NCI-H1092 (cell line): ENCODE results near the gene ZNF837.
"Not testable (repeated sequence)": the region's sequence is repeated elsewhere in the genome, so short reads cannot be mapped to it uniquely, and the experiment has no call there.

Experiments used
- DNase-seq: peaks from one replicate; lab custom pipeline; 2025; lab: John Stamatoyannopoulos, UW

ZNF837 gene

DNA sequence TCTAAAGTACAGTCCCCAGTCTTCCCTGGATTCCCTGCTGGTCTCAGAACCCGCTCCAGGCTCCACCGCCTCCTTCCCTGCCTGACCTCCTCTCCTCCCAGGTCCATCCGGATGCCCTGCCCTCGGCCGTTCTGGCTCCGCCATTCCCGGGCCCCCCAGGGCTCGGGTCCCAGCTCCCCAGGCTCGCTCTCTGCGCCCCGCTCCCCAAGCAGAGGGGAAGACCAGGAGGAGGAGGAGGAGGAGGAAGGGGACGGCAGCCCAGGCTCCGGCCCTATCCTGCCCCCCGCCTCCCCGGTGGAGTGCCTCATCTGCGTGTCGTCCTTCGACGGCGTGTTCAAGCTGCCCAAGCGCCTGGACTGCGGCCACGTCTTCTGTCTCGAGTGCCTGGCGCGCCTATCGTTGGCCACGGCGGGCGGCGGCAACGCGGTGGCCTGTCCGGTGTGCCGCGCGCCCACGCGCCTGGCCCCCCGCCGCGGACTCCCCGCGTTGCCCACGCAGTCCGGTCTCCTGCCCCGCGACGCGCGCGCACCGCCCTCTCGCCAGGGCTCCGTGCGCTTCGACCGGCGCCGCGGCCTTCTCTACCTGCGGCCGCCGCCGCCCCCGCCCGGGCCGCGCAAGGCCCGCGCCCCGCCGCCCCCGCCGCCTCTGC lies 15.3 kb upstream of the ZNF837 start:
- no peak for DNase-seq

GRCh38 chr19:58395220-58395978 lies 14.6 kb upstream of the ZNF837 start, which contains the start of gene RNF225:
RNF225 (plus strand) TSS chr19:58395656; CDS start chr19:58396090, 434 bp downstream.
- no peak for DNase-seq

GRCh38 chr19:58394821-58395219 lies 14.0 kb upstream of the ZNF837 start:
- DNase-seq = no peak

GRCh38 chr19:58393725-58394033 lies 12.8 kb upstream of the ZNF837 start:
- no peak for DNase-seq

DNA sequence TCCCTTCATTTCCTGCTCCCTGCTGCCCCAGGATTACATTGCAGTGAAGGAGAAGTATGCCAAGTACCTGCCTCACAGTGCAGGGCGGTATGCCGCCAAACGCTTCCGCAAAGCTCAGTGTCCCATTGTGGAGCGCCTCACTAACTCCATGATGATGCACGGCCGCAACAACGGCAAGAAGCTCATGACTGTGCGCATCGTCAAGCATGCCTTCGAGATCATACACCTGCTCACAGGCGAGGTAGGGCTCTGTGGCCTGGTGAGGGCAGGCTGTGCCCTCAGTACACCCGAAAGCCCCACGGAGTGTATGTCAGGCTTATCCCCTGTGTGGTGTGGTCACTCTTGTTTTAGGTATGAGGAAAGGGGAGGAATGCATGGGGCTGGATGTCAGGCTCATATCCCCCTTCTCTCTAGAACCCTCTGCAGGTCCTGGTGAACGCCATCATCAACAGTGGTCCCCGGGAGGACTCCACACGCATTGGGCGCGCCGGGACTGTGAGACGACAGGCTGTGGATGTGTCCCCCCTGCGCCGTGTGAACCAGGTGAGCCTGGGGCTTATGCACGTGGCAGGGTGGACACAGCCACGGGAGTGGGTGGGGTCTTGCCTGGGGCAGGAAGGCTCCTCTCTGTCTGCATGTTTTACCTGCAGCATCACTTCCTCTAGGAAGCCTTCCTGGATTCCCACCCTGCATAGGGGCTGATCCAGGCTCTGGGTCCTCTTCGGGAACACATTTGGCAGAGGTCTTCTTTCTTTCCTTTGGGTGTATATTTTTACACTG lies 12.3 kb upstream of the ZNF837 start:
- no peak for DNase-seq

- DNase-seq = no peak
Observed at GRCh38 chr19:58388175-58388526, 7.3 kb upstream of the ZNF837 start.

DNA sequence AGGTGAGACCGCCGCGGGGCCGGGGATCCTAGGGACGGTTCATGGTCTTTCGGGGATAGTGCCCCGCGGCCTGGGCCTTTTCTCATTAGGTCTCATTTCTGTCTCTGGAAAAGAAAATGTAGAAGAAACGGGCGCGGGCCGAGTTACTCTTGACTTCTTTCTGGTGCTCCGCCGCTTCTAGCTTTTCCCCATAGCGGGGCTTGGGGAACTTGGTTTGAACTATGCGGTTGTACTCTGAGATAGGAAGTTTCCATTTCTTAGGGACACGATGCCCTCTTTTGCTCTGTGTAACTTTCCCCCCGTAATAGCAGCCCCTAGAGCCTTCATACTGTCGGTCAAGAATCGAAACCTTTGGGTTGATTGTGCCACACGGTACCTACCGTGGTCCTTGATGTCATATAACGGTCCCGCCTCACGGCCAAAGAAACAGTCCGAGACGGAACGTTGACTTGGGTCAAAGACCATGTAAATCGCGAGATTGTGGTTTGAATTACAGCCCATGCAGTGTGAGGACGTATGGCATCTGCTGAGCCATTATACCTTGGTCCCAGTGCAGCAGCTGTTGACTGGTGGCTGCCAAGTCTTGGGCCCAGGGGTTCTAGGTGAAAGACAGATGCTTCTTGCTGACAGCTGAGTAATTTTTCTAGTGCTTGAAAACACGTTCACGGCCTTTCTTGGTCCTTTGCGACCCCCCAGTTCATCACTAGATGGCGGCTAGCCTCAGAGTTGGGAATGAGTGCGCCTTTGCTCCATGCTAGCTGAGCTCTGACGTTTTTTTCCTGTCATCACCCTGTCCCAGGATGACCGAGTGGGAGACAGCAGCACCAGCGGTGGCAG lies 6.7 kb upstream of the ZNF837 start:
- DNase-seq = no peak

GRCh38 chr19:58386576-58387337 lies 5.9 kb upstream of the ZNF837 start, which contains the start of gene RPS5:
RPS5 (plus strand) TSS chr19:58387269; CDS start chr19:58388138, 869 bp downstream.
- DNase-seq = peak; percentile 95

DNA sequence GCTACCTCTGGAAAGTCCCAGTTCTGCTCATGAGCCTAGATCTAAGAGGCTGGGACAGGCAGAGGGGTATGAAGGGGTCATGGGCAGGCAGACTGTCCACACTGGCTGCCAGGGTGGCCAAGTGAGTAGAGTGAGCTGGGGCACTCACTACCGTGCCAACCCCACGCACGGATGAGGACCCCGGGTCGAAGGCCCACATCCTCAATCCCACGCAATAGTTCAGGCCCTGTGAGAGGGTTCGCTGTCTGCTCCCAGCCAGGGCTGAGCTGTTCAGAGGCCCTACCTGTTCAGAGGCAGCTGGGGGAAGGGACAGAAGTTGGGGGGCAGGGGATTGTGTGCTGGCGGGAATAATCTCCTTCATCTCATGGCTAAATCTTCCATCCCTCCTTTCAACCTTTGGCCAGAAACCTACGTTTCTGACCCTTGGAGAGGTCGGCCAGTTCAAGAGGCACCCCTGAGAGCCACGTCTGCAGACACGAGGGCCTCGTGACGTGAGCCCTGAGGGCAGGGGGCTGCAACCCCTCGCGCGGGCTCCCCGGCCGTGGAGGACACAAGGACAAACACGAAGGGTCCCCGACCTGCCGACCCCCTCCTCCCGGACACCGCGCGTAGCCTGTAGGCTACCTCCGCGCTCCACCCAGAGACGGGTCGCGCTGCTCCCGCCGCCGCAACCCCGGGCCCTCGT lies 5.2 kb upstream of the ZNF837 start:
- DNase-seq = no peak

DNA sequence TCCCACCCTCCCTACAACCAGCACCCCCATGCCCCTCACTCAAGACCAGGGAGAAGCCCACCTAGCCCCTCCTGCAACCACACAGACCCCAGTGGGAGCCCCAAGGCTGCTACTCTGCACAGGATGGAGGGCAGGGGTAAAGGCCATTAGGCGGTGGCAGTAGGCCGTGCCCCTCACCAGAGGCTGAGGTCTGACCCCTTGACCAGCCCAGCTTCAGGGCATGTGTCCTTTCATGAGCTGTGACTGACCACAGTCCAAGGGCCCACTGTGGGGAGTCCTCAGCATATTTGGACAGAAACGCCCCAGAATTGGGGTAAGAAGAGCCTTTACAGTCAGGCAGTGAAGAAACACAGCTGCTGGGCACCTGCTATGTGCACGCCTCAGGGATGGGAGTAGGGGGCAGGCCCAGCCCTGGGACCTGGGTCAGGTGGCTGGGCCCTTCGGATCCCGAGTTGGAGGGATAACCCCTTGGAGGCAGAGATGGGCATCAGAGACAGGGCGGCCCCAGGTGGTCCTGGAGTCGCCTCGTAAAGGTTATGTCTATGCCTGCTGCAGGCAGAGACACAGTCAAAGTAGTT lies 4.6 kb upstream of the ZNF837 start:
- DNase-seq = no peak

DNA sequence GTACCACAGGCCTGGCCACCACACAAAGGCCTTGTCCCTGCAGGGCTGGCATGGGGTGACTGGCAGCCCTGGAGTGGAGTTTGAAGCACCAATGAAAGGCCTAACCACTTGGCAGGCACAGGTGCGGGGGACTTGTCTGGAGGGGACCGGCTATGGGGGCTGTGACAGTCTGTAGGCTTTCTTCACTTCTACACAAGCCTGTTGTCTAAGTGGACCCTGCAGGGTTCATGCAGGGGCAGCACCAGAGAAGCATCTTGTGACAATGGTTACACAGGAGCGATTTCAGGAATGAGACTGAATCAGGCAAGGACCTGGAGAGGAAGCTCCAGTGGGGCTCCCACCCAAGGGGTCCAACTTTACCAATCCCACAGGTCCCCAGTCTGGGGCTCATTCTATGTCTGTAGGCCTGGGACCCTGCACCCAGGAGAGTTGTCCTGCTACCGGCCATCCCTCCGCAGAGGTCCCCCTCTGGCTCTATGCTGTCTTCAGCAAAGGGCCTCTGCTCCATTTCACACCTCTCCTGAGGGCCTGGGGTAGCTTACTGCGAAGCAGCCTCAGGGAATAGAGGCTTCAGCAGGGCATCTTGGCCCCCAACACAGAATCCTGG lies 2.3 kb upstream of the ZNF837 start:
- DNase-seq = no peak

DNA sequence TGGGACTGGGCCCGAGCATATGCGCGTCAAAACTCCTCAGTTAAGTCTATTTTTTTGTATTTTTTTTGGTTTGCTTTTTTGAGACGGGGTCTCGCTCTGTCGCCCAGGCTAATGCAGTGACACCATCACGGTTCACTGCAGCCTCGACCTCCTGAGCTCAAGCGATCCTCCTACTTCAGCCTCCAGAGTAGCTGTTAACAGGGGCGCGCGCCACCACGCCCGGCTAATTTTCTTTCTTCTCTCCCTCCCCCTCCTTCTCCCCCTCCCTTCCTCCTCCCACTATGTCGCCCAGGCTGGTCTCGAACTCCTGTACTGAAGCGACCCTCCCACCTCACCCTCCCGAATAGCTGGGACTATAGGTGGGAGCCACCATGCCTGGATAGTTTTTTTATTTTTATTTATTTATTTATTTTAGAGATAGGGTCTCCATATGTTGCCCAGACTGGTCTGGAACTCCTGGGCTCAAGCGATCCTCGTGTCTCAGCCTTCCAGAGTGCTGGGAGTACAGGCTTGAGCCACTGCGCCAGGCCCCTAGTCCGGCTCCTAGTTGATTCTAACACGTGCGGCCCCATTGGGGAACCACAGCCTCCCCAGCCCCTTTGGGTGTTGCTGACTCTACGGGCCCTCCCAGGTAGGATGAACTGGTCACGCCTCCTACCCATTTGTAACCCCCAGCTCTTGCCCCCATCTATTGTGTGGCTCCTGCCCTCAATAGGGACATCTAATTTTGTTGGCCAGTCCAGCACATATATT lies 806 bp upstream of the ZNF837 start:
- no peak for DNase-seq

DNA sequence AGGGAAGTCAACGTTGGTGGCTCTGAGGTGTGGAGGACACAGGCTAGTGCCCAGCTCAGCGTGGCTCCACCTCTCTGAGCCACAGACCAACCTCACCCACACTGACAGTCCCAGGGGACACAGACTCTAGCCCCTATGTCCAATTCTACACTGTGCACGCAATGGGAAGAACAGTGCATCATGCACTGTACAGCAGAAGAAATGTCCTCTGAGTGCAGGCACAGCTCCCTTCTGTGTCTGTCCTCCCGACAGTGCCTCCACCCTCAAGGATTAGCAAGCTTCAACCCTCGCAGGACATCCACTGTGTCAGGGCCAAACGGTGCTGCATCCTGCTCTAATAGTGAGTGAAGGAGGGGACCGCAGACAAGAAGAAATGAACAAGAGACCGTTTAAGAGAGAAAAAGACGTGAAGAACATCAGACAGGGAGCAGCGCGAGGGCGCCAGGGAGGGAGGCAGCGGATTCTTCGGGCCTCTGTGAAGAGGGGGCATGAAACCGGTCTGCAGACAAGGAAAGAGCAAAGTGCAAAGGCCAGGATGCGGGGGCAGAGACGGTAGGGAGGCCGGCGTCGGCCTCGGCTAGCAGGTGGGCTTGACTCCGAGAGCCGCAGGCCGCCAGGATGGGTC lies 681 bp downstream of the ZNF837 start:
- no peak for DNase-seq

- no peak for DNase-seq
Observed at GRCh38 chr19:58379246-58379645, 1.6 kb downstream of the ZNF837 start.

DNA sequence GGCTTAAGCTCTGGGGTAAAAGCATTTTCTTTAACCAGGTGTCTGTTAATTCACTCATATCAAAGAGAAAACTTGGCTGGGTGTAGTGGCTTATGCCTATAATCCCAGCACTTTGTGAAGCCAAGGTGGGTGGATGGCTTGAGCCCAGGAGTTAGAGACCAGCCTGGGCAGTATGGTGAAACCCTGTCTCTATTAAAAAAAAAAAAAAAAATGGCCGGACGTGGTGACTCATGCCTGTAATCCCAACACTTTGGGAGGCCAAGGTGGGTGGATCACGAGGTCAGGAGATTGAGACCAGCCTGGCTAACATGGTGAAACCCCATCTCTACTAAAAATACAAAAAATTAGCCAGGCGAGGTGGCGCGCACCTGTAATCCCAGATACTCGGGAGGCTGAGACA lies 4.1 kb downstream of the ZNF837 start:
- DNase-seq = not testable (repeated sequence)

GRCh38 chr19:58374200-58374599 lies 6.6 kb downstream of the ZNF837 start:
- no peak for DNase-seq

GRCh38 chr19:58372311-58373133 lies 8.3 kb downstream of the ZNF837 start:
- no peak for DNase-seq
